ENCODE measurements around the gene SIX5.

The SIX5 gene

DNA sequence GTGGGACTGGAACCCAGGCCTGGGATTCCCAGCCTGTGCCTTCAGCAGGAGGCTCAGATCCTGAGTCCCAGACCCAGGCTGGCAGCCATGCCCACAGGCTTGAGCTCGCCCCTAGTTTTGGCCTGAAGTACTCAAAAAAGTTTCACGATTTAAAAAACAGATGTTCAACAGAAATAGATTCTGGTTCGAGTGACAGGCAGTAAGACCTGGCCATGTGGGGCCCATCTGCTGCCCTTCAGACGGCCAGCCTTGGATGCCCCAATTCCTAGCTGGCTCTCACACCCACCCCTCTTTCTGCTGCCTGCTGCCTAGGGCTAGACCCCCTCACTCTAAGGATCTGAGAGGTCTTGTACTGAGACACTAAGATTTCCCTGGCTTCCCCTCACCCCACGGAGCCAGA is 16.0 kb upstream of the SIX5 start:
- Histone ChIP-seq H3K9ac (ENCODE audit: low read depth, low read length) (no peak overlapping the region), H3K4me2 (ENCODE audit: insufficient read depth, low read length) (no peak overlapping the region), H3K27ac (ENCODE audit: low read length) (no peak overlapping the region), H3K27me3 (ENCODE audit: insufficient read depth, low read length, poor library complexity) (no peaks in the 10 kb centered on the region), H3K9me3 (ENCODE audit: insufficient read depth, low read length, severe bottlenecking) (no peaks in the 10 kb centered on the region), H3K79me2 (ENCODE audit: insufficient read depth, low read length) (peaks cover 2% of the 10 kb centered on the region; the same call in 1 of the 2 replicates), H4K20me1 (ENCODE audit: insufficient read depth, low read length) (peaks cover 46% of the 10 kb centered on the region), H2AFZ (ENCODE audit: low read depth, low read length) (no peak overlapping the region), H3K4me1 (ENCODE audit: insufficient read depth, low read length) (no peaks in the 10 kb centered on the region), H3K4me3 (ENCODE audit: low read depth in 1 of 2, low read length in 2 of 2) (no peak overlapping the region), H3K36me3 (ENCODE audit: insufficient read depth, low read length) (peaks cover 47% of the 10 kb centered on the region)
- no peak for TF ChIP-seq EZH2 (IDR thresholded peaks at IDR 0.05; ENCODE audit: borderline replicate concordance, low read depth, low read length, severe bottlenecking)
- TF ChIP-seq, protein P1, sequence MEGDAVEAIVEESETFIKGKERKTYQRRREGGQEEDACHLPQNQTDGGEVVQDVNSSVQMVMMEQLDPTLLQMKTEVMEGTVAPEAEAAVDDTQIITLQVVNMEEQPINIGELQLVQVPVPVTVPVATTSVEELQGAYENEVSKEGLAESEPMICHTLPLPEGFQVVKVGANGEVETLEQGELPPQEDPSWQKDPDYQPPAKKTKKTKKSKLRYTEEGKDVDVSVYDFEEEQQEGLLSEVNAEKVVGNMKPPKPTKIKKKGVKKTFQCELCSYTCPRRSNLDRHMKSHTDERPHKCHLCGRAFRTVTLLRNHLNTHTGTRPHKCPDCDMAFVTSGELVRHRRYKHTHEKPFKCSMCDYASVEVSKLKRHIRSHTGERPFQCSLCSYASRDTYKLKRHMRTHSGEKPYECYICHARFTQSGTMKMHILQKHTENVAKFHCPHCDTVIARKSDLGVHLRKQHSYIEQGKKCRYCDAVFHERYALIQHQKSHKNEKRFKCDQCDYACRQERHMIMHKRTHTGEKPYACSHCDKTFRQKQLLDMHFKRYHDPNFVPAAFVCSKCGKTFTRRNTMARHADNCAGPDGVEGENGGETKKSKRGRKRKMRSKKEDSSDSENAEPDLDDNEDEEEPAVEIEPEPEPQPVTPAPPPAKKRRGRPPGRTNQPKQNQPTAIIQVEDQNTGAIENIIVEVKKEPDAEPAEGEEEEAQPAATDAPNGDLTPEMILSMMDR (IDR thresholded peaks at IDR 0.05; ENCODE audit: borderline replicate concordance, extremely low read depth, low read length, poor library complexity, severe bottlenecking), result no peak
- no peak for DNase-seq
- no peak for ATAC-seq (ENCODE audit: insufficient read depth, low read depth)

DNA sequence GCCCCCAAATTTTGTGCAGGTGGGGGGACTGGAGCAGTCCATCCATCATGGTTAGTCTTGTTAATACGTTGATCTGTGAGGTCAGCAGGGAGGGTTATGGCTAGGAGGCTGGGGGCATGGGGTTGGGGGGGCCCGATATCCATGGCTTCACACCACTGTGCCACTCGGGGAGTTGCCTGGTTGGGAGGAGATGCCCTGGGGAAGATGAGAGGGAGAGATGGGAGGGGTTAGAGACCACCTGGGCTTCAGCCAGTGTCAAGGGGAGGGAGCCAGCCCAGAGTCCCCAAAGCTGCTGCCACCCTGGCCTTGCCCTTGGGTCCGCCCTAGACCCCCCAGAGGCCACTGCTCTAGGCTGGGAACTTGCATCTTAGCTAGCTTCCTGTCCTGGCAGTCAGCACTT is 15.0 kb upstream of the SIX5 start:
- H3K79me2 ChIP-seq (ENCODE audit: insufficient read depth, low read length), result peaks cover 2% of the 10 kb centered on the region; the same call in 1 of the 2 replicates
- ATAC-seq (ENCODE audit: insufficient read depth, low read depth) (no peak), DNase-seq (no peak)
- no peaks in the 10 kb centered on the region for H3K27me3 ChIP-seq (ENCODE audit: insufficient read depth, low read length, poor library complexity)
- H3K4me3 ChIP-seq (ENCODE audit: low read depth in 1 of 2, low read length in 2 of 2), result no peak overlapping the region
- no peaks in the 10 kb centered on the region for H3K4me1 ChIP-seq (ENCODE audit: insufficient read depth, low read length)
- H3K9me3 ChIP-seq (ENCODE audit: insufficient read depth, low read length, severe bottlenecking), result no peaks in the 10 kb centered on the region
- H3K27ac ChIP-seq (ENCODE audit: low read length), result no peak overlapping the region
- no peak for TF ChIP-seq EZH2 (IDR thresholded peaks at IDR 0.05; ENCODE audit: borderline replicate concordance, low read depth, low read length, severe bottlenecking)
- TF ChIP-seq, protein P1 (IDR thresholded peaks at IDR 0.05; ENCODE audit: borderline replicate concordance, extremely low read depth, low read length, poor library complexity, severe bottlenecking), result no peak
- no peak overlapping the region for H2AFZ ChIP-seq (ENCODE audit: low read depth, low read length)
- H4K20me1 ChIP-seq (ENCODE audit: insufficient read depth, low read length), result peaks cover 49% of the 10 kb centered on the region
- no peak overlapping the region for H3K4me2 ChIP-seq (ENCODE audit: insufficient read depth, low read length)
- H3K9ac ChIP-seq (ENCODE audit: low read depth, low read length), result no peak overlapping the region
- peaks cover 41% of the 10 kb centered on the region for H3K36me3 ChIP-seq (ENCODE audit: insufficient read depth, low read length)

DNA sequence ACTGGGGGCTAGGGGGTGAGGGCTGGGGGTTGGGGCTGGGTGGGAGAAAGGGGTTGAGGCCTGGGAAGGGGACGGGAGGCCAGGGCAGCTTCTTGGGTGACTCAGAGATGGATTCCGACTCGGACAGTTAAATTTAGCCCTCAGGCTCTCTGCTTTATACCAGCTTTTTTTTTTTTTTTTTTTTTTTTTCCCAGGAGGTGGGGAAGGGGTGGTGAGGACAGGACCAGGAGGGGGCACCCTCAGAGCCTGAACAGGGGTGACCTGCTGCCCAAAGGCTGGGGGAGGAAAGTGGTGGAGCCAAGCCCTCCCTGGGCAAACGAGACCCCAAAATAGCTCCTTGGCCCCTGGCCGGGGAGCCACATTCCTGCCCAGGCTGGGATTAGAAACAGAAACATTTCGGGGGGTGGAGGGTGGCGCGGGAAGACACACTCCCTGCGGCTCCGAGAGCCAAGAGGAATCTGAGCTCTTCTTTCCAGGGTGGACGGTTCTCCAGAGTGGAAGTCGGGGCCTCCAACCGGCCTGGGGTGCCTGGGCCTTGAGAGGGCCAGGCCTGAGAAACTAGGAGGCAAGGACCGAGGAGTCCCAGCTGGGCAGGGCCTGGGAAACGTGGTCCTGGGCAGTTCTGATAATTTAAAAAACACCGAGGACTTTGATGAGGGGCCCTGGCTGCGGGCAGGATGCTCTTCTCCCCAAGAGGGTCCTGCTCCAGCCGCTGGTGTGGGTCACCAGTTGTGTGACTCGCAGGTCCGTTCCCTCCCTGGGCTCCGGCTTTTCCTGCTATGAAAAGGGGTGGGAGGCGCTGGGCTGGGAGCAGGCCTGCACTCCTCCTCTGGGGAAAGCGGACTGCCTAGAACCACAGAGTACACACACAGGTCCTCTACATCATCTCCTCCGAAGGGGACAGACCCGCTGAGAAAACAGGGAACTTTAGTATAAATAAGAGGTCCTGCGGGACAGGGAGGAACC is 14.1 kb upstream of the SIX5 start:
- DNase-seq (no peak), ATAC-seq (ENCODE audit: insufficient read depth, low read depth) (no peak)
- H3K4me3 ChIP-seq (ENCODE audit: low read depth in 1 of 2, low read length in 2 of 2), result no peak overlapping the region
- no peak overlapping the region for H3K4me2 ChIP-seq (ENCODE audit: insufficient read depth, low read length)
- H3K36me3 ChIP-seq (ENCODE audit: insufficient read depth, low read length), result peaks cover 35% of the 10 kb centered on the region
- no peak for TF ChIP-seq EZH2 (IDR thresholded peaks at IDR 0.05; ENCODE audit: borderline replicate concordance, low read depth, low read length, severe bottlenecking)
- TF ChIP-seq, protein P1 (IDR thresholded peaks at IDR 0.05; ENCODE audit: borderline replicate concordance, extremely low read depth, low read length, poor library complexity, severe bottlenecking), result no peak
- no peak overlapping the region for H3K9ac ChIP-seq (ENCODE audit: low read depth, low read length)
- H4K20me1 ChIP-seq (ENCODE audit: insufficient read depth, low read length), result peaks cover 39% of the 10 kb centered on the region
- H3K9me3 ChIP-seq (ENCODE audit: insufficient read depth, low read length, severe bottlenecking), result no peaks in the 10 kb centered on the region
- no peaks in the 10 kb centered on the region for H3K27me3 ChIP-seq (ENCODE audit: insufficient read depth, low read length, poor library complexity)
- H3K79me2 ChIP-seq (ENCODE audit: insufficient read depth, low read length), result peaks cover 2% of the 10 kb centered on the region; the same call in 1 of the 2 replicates
- no peaks in the 10 kb centered on the region for H3K4me1 ChIP-seq (ENCODE audit: insufficient read depth, low read length)
- no peak overlapping the region for H3K27ac ChIP-seq (ENCODE audit: low read length)
- H2AFZ ChIP-seq (ENCODE audit: low read depth, low read length), result no peak overlapping the region
